HK-2 (cell line): ENCODE data around the gene MEGF9.
A peak's percentile ranks its signal among the peaks of the same experiment; 100 is the strongest.

ENCODE experiments used
- DNase-seq: peaks from one replicate; pipeline ENCODE4 v3.0.0-alpha.2; 2018; ENCODE audit not compliant: unreplicated experiment

The MEGF9 gene

DNA sequence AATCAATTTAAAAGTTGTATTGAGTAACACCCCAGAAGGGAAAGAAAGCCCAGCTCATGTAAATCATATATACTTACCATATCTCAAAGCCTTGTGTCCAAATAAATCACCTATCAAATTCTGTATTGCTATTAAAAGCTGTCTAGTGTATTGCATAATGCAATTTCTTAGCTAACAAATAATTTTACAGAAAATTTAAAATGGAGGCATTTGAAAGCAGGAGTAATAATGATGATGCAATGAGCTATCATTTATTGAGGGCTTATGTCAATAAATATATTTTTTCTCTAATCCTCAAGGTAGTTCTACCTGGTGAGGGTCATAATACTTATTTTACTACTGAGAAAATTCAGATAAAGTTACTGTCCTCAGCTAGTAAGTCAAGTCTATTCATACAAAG is 91.5 kb downstream of the MEGF9 start:
- DNase-seq, result no peak

GRCh38 chr9:120621941-120622340 is 92.3 kb downstream of the MEGF9 start:
- no peak for DNase-seq

DNA sequence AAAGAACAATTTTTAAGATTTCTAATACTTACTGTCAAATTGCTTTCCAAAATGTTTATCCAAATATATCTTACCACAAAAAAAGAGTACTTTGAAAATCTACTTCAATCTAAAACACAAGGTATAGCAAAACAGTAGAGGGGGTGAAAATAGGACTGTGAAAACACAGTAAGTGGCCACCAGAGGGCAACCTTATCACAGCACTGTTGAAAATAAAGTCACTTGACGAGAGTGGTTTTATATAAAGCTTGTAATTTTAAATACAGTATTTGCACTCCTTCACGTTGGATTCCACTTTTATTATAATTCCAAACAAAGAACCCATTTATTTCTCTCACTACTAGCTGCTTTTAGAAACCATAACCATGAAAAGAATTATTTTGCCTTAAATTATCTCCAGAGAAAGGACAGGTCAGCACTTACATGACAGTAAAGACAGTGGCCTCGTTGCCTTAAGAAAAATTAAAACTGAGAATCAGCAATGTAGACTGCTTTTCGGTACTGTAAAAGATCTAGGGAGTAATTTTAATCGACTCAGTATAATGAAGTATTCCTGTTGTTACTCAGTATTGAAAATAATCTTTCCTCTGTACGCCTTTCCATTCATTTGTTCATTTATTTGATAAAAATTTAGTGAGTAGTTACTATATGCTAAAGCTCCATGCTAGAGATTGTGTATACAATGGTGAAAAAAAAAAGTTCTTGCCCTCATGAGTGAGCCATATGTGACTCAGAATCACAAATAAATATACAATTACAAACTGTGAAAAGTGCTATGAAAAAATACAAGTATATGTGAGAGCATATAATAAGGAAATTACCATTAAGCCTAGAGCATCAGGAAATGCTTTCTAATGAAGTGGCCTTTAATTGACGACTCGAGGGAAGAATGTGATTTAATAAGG is 94.3 kb downstream of the MEGF9 start:
- peak; percentile 17 for DNase-seq

DNA sequence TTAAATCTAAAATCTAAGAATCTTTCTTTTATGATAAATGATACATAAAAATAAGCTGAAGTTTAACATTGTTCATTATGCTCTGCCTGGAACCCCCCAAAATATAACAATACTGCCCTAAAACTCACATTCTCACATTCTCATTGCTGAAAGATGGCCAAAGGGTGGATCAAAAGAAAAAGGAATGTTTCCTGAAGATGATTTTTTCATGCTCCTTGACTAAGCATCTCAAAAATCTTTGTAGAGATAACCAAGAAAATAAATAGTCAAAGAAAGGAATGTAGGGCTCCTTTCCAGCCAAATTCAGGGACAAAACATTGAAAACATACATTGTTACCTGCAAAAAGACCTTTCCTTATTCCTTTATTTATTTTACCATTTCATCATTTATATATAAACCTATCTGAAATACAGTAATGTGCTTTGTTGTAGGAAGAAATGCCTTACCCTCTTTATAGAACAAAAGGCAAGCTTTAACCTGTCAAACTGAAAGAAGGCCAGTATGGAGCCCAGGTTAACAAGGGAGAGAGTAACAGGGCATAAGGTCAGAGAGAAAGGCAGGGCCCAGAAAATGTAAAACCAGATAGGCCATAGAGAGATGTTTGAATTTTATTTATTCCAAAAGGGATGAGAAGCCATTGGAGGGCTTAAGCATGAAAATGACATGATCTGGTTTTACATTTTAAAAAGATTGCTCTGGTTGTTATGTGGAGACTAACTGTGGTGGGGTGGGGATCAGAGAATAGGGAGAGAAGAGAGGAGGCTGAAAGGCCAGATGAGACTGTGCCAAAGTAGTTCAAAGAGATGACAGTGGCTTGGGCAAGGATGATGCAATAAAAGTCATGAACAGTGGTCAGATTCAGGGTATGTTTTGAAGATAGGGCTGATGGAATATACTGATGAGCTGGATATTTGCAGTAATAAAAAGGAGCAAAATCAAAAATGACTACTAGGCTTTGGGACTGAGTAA is 97.0 kb downstream of the MEGF9 start:
- DNase-seq, result no peak

DNA sequence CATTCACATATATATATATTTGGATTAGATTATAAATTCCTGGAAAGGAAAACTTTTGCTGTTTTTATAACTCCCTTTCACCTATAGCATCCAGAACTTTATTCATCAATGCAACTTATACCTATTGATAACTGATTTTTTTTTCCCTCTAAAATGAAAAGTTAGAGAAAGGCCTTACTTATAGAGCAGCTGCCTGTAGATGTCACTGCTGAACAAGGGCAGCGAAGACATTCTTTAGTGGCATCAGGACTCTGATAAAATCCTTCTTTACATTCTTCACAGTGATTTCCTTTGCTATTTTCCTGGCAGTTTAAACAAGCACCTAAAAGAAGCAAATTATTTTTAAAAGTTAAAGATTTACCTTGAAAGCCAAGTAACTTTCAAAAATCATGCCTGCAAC is 102.1 kb downstream of the MEGF9 start:
- DNase-seq, result no peak

DNA sequence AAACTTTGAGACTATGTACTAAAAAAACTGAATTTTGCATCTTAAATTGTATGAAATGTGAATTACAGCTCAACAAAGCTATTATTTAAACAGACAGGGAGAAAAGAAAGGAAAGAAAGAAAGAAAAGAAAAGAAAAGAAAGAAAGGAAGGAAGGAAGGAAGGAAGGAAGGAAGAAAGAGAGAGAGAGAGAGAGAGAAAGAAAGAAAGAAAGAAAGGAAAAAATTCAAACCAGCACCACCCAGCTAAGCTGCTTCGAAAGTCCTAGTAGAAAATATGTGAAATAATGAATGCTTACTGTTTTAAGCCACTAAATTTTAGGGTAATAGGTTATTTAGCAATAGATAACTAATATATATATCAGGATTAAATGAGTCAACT is 102.6 kb downstream of the MEGF9 start:
- no peak for DNase-seq

DNA sequence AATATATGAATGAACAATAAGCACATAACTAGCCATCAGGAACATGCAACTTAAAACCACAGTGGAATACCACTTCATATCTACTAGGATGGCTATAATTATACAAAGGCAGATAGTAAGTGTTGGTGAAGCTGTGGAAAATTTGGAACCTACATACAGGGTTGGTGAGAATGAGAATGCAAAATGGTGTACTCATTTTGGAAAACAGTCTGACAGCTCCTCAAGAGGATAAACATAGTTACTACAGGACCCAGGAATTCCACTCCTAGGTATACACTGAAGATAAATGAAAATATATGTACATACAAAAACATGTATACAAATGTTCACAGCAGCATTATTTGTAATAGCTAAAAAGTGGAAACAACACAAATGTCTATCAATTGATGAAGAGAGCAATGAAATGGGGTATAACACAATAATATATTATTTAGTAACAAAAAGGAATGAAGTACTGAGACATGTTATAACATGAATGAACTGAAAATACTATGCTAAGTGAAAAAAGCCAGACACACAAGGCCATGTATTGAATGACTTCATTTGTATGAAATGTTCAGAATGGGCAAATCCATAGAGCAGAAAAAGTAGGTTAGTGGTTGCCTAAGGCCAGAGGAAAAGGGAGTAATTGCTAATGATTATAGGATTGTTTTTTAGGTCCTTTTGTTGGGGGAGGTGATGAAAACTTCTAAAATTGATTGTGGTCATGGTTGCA is 103.1 kb downstream of the MEGF9 start:
- no peak for DNase-seq

GRCh38 chr9:120609636-120610035 is 104.6 kb downstream of the MEGF9 start:
- no peak for DNase-seq

DNA sequence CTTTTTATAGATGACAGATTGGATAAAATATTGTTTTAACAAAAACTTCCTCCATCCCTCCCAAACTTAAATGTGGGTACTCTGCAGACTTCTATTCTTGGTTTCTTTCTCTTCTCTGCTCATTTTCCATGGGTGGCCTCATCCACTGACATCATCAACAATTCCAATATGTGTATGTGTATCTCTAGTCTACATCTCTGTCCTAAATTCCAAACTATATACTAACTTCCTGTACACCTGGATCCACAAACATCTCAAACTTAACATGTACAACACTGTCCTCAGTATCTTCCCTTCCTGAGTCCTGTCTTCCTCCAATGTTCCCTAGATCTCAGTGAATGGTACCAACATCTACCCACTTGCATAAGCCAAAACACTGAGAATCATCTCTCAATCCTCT is 105.8 kb downstream of the MEGF9 start:
- no peak for DNase-seq

GRCh38 chr9:120603591-120603990 is 110.7 kb downstream of the MEGF9 start:
- DNase-seq, result no peak

DNA sequence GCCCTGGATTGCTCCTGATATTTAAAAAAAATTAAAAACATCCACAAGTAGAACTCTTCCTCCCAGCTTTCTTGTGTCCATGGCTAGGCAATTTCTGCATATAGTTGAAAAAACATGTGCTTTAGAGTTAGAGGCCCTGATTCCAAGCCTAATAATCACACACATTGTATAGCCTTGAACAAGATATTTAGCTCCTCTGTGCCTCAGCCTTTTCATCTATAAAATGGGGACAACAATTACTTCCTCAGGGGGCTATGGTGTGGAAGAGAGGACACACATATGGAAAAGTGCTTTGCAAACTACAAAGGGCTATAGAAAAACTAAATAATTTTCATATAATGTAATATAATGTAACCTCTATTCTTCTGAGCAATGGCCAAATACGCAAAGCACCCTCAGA is 111.3 kb downstream of the MEGF9 start:
- no peak for DNase-seq

GRCh38 chr9:120593955-120594277 is 120.4 kb downstream of the MEGF9 start:
- no peak for DNase-seq

DNA sequence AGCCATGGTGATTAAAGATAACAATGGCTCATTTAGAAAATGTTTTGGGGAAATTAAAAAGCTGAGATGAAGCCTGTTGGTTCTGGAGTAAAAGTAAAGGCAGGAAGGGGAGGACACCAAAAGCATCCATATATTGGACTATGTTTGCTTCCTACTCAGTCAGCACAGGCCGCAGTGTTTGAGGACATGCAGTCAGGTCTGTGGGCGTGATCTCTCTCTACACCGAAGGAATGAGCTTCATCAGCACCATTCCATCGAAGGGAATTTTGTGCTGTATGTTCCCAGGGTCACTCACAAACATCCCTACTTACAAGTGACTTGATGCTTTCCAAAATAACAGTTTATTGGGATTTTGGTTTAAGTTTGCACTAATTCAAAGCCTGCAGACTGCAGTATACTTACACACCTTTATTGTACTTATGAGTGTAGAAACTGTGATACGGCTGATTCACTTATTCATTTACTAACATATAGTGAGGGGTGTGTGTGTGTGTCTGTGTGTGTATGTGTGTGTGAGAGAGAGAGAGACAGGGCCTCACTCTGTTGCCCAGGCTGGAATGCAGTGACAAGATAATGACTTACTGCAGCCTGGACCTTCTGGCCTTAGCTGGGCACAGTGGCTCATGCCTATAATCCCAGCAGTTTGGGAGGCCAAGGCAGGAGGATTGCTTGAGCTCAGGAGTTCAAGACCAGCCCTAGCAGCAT is 120.9 kb downstream of the MEGF9 start:
- no peak for DNase-seq

- no peak for DNase-seq
These were observed 122.1 kb downstream of the MEGF9 start for GRCh38 chr9:120592210-120592609.

DNA sequence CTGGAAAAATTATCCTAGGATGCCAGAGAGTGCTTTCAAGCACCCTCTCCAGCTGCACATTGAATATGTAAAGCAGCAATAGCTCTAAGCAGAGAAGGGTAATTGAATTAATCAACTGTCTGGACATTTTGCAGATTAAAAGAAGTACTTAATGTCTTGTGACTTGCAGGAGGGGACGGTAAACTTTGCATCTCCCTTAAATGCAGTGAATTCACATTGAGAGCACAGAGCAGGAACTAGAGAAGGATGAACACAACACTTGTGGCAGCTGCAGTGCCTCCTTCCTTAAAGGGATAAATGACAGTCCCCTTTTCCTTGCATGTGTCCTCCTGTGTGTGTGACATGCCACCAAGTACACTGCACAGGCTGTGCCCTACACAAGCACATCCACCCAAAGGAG is 126.9 kb downstream of the MEGF9 start:
- DNase-seq, result no peak

DNA sequence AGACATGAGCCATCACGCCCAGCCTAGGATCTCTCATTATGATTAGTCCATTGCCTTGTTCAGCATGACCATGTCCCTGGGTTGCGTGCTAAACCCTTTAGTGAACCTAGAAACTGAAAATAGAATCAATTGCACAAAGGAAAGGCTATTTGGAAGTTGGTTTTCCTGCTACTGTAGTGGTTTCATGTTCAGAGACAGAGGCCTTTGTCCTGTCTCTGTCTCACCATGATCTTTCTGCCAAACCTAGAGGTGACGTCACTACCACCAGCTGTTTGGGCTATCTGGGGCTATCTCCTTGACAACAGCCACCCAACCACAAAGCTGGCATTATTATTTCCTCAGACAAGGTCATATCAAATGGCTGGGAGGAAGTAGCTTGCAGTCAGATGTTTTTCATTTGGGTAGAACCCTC is 130.3 kb downstream of the MEGF9 start:
- peak; percentile 14 for DNase-seq

- peak; percentile 94 for DNase-seq
These were observed 134.0 kb downstream of the MEGF9 start, which contains the start of gene CDK5RAP2 for GRCh38 chr9:120580051-120580896. TSS of gene CDK5RAP2 (minus strand) at chr9:120580167. CDS start at chr9:120579978, 189 bp downstream.

GRCh38 chr9:120579139-120580050 is 134.9 kb downstream of the MEGF9 start:
- no peak for DNase-seq

DNA sequence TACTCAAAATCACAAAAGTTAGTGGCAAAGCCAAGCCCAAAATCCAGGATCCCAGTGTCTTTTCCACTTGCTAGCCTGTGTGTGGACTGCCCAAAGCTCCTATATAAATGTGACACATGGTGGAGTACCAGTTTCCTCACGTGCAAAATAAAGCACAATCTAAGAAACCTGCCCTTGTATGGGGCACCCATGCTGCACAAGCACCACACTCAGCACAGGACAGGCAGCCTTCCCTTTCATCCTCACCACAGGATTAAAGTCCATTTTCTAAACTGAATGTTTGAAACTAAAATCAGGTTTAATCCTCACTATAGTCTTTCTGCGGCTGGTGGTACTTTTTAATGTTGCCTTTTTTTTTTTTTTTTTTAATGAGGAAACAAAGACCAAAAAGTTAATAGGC is 139.8 kb downstream of the MEGF9 start:
- DNase-seq, result no peak
